ELR (cell line): ENCODE data around the gene MCM7.

Source experiments
- DNase-seq: peaks from one replicate; pipeline ENCODE4 v3.0.0-alpha.2; 2015; ENCODE audit warnings: low read depth

The MCM7 gene

GRCh38 chr7:100071018-100071723, 30.0 kb downstream of the MCM7 start:
- no peak for DNase-seq

GRCh38 chr7:100069991-100070390, 31.2 kb downstream of the MCM7 start:
- DNase-seq = no peak

DNA sequence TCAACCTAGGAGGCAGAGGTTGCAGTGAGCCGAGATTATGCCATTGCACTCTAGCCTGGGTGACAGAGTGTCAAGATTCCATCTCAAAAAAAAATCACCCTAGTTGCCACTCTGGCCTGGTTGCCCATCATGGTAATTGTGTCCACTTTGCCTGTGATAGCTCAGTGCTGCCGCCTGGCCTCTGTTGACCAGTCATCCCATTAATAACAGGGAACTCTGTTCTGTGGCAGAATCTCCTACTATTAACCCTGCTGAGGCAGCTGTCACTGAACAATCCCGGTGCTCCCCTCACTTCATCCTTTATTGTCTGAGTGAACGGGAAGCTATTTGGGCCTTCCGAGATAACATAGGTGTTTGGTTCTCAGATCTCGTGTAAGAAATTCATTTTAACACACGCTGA, 34.2 kb downstream of the MCM7 start:
- DNase-seq = no peak

DNA sequence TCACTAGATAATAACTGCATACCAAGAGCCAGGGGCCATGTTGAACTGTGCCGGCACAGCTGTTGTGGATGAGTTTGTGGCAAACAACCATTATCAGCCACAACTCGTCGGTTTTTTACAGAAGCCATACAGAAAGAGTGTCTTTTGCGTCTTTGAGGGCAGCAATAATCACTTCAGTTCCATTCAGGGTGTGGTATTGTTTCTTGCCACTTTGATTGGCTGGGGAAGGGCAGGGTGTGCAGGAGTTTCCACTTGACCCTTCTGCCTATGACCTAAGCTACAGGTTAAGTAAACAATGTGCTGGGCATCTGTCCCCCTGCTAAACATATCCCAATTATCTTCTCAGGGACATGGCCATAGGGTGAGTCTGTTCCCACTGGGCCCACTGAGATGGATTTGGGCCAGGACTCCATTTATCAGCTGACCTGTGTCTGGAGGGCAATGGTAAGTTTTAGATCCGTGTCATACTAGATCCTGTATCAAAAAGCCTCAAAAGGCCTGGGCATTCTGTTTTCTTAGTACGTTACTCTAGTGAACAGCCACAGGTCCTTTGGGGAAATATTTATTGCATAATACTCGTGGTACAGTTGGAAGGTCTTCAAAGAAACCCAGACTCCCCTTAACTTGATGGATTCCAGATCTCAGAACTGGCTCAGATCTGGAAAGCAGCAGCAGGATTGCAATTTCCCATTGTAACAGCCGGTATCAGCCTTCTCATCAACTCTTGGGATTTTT, 35.6 kb downstream of the MCM7 start:
- no peak for DNase-seq

DNA sequence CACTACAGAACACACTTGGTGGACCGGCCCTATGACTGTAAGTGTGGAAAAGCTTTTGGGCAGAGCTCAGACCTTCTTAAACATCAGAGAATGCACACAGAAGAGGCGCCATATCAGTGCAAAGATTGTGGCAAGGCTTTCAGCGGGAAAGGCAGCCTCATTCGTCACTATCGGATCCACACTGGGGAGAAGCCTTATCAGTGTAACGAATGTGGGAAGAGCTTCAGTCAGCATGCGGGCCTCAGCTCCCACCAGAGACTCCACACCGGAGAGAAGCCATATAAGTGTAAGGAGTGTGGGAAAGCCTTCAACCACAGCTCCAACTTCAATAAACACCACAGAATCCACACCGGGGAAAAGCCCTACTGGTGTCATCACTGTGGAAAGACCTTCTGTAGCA, 37.0 kb downstream of the MCM7 start:
- DNase-seq = no peak

DNA sequence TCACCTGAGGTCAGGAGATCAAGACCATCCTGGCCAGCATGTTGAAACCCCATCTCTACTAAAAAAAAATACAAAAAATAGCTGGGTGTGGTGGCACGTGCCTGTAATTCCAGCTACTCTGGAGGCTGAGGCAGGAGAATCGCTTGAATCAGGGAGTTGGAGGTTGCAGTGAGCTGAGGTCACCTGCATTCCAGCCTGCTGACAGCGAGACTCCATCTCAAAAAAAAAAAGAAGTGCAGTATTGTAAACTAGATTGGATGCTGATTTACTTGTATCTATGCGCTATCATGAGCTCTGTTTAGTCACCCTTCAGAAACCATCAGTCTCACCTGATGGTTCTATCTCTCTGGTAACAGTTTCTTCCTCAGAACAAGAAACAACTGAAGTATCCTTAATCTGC, 37.8 kb downstream of the MCM7 start:
- no peak for DNase-seq

DNA sequence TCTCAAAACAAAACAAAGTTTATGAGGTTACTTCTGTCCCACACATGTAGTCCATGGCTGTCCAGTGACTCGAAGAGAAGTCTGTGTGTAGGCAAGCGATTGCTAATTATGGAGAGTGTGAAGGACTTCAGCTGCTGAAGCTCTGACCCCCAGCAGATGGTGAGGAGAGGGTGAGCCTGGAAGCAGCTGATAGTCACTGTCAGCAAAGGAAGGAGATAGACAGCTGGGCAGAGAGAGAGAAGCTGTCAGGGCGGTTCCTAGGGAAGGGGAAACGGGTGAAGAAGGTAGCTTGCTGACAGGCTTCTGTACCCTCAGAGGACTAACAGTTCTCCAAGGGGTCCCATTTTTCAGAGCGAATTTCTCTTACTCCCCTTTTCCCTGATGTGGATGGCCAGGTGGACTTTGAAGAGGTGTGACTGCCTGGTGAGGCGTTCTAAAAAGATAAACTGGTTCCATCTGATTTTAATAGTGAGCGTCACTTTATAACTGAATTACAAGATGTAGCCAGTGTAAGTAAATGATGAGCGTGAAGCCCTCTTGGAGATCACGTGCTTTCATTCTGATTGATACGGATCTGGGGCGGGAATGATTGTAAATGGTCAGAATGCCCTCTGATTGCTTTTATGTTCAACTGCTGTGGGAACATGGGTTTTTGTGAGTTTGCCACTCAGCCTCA, 39.5 kb downstream of the MCM7 start:
- DNase-seq = no peak

- DNase-seq = no peak
These were observed 41.9 kb downstream of the MCM7 start for GRCh38 chr7:100059251-100059739.

- no peak for DNase-seq
These were observed 44.2 kb downstream of the MCM7 start for GRCh38 chr7:100057006-100057405.

- peak; percentile 74 for DNase-seq
These were observed 48.0 kb downstream of the MCM7 start for GRCh38 chr7:100053215-100053614.

- no peak for DNase-seq
These were observed 49.6 kb downstream of the MCM7 start for GRCh38 chr7:100051611-100052010.

GRCh38 chr7:100049441-100050291, 51.5 kb downstream of the MCM7 start, which contains the start of gene ZSCAN21:
TSS of gene ZSCAN21 (plus strand) at chr7:100049774. CDS start at chr7:100057007, 7,233 bp downstream.
- peak; percentile 85 for DNase-seq

DNA sequence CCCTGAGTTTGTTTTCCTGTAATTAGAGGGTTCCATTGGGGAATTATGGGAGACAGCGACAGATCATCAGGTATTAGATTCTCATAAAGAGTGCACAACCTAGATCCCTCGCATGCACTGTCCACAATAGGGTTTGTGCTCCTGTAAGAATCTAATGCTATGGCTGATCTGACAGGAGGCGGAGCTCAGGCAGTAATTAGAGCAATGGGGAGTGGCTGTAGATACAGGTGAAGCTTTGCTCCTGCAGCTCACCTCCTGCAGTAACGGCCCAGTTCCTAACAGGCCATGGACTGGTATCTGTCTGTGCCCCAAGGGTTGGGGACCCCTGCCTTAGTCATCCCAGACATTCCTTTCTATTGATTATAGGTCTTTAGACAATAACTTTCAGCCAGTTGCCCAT, 52.5 kb downstream of the MCM7 start:
- DNase-seq = no peak

DNA sequence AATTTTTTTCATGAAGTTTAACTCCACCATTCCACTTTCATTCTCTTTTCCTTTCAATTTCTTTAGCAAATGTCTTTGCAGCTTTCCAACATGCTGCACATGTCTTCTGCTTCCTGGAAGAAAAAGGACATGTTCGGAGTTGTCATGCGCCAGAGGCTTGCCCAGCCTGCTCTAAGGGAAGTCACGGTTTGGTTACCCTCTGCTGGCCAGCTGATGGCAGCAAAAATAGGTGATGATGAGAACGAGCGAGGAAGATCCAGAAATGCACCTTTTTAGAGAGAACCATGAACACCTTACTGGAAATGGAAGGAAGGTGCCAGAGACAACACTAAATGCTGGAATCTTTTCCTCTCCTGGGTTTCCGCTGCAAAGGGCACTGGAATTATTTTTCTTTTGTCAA, 56.5 kb downstream of the MCM7 start:
- no peak for DNase-seq
